A549 (cell line): Measurements from ENCODE around the gene FHIT.

Experiments used
- CBX2 ChIP-seq: fragments of 200-600 bp; sonication (generic); IDR thresholded peaks from 2 replicates; pipeline ENCODE4 v1.6.1; 2016; ENCODE audit warnings: low read depth, mild to moderate bottlenecking, borderline replicate concordance
- CHD2 ChIP-seq: fragments of 150-350 bp; IDR thresholded peaks from 2 replicates; pipeline ENCODE4 v1.6.1; 2014; ENCODE audit warnings: low read length; ENCODE audit not compliant: partially characterized antibody
- KDM5A ChIP-seq: fragments of 200-600 bp; sonication (generic); IDR thresholded peaks from 2 replicates; pipeline ENCODE4 v1.6.1; 2016; ENCODE audit warnings: antibody characterized with exemption, mild to moderate bottlenecking
- POLR2A ChIP-seq: IDR thresholded peaks from 2 replicates; pipeline ENCODE4 v1.6.1; 2012; ENCODE audit warnings: mild to moderate bottlenecking, low read length
- SMC3 ChIP-seq: fragments of >200 bp; sonication (Bioruptor Twin); formaldehyde crosslinking; IDR thresholded peaks from 3 replicates; pipeline ENCODE4 v1.6.1; 2018; ENCODE audit warnings: inconsistent platforms
- TF ChIP-seq, protein P1 (sequence below): fragments of >200 bp; sonication (Bioruptor Twin); formaldehyde crosslinking; IDR thresholded peaks from 3 replicates; pipeline ENCODE4 v1.5.1; 2016
- TF ChIP-seq, protein P2 (sequence below): fragments of 450-650 bp; IDR thresholded peaks from 2 replicates; pipeline ENCODE4 v1.6.1; 2014; ENCODE audit warnings: antibody characterized with exemption

GRCh38 chr3:61269435-61269834 is 18.2 kb upstream of the FHIT start:
- TF ChIP-seq POLR2A, result no peak
- TF ChIP-seq, protein P1, sequence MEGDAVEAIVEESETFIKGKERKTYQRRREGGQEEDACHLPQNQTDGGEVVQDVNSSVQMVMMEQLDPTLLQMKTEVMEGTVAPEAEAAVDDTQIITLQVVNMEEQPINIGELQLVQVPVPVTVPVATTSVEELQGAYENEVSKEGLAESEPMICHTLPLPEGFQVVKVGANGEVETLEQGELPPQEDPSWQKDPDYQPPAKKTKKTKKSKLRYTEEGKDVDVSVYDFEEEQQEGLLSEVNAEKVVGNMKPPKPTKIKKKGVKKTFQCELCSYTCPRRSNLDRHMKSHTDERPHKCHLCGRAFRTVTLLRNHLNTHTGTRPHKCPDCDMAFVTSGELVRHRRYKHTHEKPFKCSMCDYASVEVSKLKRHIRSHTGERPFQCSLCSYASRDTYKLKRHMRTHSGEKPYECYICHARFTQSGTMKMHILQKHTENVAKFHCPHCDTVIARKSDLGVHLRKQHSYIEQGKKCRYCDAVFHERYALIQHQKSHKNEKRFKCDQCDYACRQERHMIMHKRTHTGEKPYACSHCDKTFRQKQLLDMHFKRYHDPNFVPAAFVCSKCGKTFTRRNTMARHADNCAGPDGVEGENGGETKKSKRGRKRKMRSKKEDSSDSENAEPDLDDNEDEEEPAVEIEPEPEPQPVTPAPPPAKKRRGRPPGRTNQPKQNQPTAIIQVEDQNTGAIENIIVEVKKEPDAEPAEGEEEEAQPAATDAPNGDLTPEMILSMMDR, result no peak
- TF ChIP-seq, protein P2, sequence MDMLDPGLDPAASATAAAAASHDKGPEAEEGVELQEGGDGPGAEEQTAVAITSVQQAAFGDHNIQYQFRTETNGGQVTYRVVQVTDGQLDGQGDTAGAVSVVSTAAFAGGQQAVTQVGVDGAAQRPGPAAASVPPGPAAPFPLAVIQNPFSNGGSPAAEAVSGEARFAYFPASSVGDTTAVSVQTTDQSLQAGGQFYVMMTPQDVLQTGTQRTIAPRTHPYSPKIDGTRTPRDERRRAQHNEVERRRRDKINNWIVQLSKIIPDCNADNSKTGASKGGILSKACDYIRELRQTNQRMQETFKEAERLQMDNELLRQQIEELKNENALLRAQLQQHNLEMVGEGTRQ, result no peak
- TF ChIP-seq KDM5A, result no peak
- no peak for TF ChIP-seq SMC3
- no peak for TF ChIP-seq CHD2
- TF ChIP-seq CBX2, result no peak
